Stimulated activated CD8-positive, alpha-beta memory T cell treated with anti-CD3 and anti-CD28 coated beads, Interleukin-7, amount 100 ng/mL, for 24 hours (primary cell): ENCODE measurements around the gene C1QTNF5.

Source experiments
- DNase-seq: peaks from one replicate; pipeline ENCODE4 v3.0.0-alpha.2; 2020; ENCODE audit warnings: low read depth

Gene C1QTNF5

DNA sequence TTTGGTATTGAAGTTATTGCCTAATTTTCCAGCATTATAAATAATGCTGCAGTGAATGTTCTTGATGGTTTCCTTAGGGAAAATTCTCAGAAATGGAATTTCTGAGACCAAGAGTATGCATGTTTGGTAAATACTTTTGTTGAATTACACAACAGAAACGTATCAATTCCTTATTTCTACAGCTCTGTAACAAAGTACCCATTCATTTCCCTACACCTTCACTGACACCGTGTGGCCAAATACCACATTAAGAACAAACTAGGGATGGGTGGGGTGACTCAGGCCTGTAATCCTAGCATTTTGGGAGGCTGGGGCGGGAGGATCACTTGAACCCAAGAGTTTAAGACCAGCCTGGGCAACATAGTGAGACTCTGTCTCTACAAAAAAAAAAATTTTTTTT is 45.5 kb downstream of the C1QTNF5 start:
- no peak for DNase-seq

DNA sequence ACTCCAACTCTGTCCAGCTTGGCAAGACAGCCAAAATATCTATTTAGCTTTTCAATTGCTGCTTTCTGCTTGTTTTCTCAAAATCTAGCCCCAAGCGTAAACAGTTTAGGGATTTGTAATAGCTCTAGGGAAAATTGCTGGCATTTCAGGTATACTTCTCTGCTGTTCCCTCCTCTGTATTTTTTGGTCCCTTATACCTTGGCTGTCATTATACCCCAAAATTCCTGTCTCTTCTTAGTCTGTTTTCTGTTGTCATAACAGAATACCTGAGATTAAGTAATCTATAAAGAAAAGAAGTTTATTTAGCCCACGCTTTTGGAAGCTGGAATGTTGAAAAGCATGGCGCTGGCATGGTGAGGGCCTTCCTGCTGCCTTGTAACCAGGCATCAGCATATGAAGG is 47.2 kb downstream of the C1QTNF5 start:
- no peak for DNase-seq

DNA sequence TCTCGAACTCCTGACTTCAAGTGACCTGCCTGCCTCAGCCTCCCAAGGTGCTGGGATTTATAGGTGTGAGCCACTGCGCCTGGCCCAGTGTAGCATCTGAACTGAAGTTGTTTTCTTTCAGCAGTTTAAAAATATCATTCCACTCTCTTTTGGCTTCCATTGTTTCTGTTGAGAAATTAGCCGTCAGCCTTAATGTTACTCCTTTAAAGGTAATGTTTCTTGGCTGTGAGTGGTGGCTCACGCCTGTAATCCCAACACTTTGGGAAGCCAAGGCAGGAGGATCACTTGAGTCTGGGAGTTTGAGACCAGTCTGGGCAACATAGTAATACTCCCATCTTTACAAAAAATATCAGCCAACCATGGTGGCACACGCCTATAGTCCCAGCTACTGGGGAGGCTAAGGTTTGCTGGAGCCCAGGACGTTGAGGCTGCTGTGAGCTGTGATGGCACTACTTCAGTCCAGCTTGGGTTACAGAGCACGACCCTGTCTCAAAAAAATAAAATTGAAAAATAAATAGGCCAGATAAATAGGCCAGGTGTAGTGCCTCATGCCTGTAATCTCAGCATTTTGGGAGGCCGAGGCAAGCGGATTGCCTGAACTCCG is 49.7 kb downstream of the C1QTNF5 start:
- no peak for DNase-seq
